Trophoblast cell (in vitro differentiated cells and primary cell): ENCODE data around the gene LDLRAD3.
A peak's percentile ranks its signal among the peaks of the same experiment; 100 is the strongest.

Experiments used
- DNase-seq, 2 donors: peaks; one replicate each; pipeline ENCODE4 v3.0.0-alpha.2; 2016
- H2AFZ ChIP-seq: 2 replicates; pipeline ENCODE4 v1.6.1; 2013; ENCODE audit warnings: low read length, moderate library complexity, mild to moderate bottlenecking; ENCODE audit not compliant: insufficient read depth, poor library complexity
- H2AK5ac ChIP-seq: 2 replicates; pipeline ENCODE4 v1.6.1; 2013; ENCODE audit warnings: mild to moderate bottlenecking, low read length
- H2BK120ac ChIP-seq: 2 replicates; pipeline ENCODE4 v1.6.1; 2013; ENCODE audit warnings: low read length, mild to moderate bottlenecking, moderate library complexity; ENCODE audit not compliant: insufficient read depth, poor library complexity
- H2BK12ac ChIP-seq: 2 replicates; pipeline ENCODE4 v1.6.1; 2013; ENCODE audit warnings: mild to moderate bottlenecking, low read length, moderate library complexity
- H2BK5ac ChIP-seq: 2 replicates; pipeline ENCODE4 v1.6.1; 2013; ENCODE audit warnings: low read length, low read depth, moderate library complexity, mild to moderate bottlenecking; ENCODE audit not compliant: poor library complexity
- H3K14ac ChIP-seq: 2 replicates; pipeline ENCODE4 v1.6.1; 2013; ENCODE audit warnings: mild to moderate bottlenecking, low read length
- H3K18ac ChIP-seq: 2 replicates; pipeline ENCODE4 v1.6.1; 2013; ENCODE audit warnings: mild to moderate bottlenecking, low read length
- H3K23ac ChIP-seq: 2 replicates; pipeline ENCODE4 v1.6.1; 2013; ENCODE audit warnings: low read length
- H3K27ac ChIP-seq: 2 replicates; pipeline ENCODE4 v1.5.1; 2013; ENCODE audit warnings: low read depth, mild to moderate bottlenecking, inconsistent platforms, low read length, moderate library complexity
- H3K27me3 ChIP-seq: 2 replicates; pipeline ENCODE4 v1.6.1; 2013; ENCODE audit warnings: inconsistent platforms, mild to moderate bottlenecking, low read length, moderate library complexity; ENCODE audit not compliant: insufficient read depth
- H3K36me3 ChIP-seq, 2 experiments: 1 replicate in 1 of 2; 2 replicates in 1 of 2; pipeline ENCODE4 v1.6.1; 2013; ENCODE audit warnings: low read length in 2 of 2, mild to moderate bottlenecking in 2 of 2, moderate library complexity in 1 of 2; ENCODE audit not compliant: insufficient read depth in 2 of 2, control insufficient read depth in 1 of 2
- H3K4ac ChIP-seq: 2 replicates; pipeline ENCODE4 v1.6.1; 2013; ENCODE audit warnings: low read depth, mild to moderate bottlenecking, low read length, moderate library complexity
- H3K4me1 ChIP-seq, 2 experiments: 1 replicate in 1 of 2; 2 replicates in 1 of 2; pipeline ENCODE4 v1.6.1; 2013; ENCODE audit warnings: low read length in 2 of 2, mild to moderate bottlenecking in 2 of 2, moderate library complexity in 1 of 2; ENCODE audit not compliant: insufficient read depth in 2 of 2, control insufficient read depth in 1 of 2
- H3K4me2 ChIP-seq: 2 replicates; pipeline ENCODE4 v1.6.1; 2013; ENCODE audit warnings: inconsistent platforms, mild to moderate bottlenecking, low read length, moderate library complexity
- H3K4me3 ChIP-seq: 2 replicates; pipeline ENCODE4 v1.5.1; 2013; ENCODE audit warnings: mild to moderate bottlenecking, low read depth, low read length, inconsistent platforms
- H3K79me1 ChIP-seq: one replicate; pipeline ENCODE4 v1.6.1; 2013; ENCODE audit warnings: low read length
- H3K79me2 ChIP-seq: 2 replicates; pipeline ENCODE4 v1.6.1; 2013; ENCODE audit warnings: low read length, mild to moderate bottlenecking; ENCODE audit not compliant: control insufficient read depth, insufficient read depth, poor library complexity
- H3K9ac ChIP-seq: 2 replicates; pipeline ENCODE4 v1.6.1; 2013; ENCODE audit warnings: mild to moderate bottlenecking, low read length
- H3K9me3 ChIP-seq: 2 replicates; pipeline ENCODE4 v1.6.1; 2013; ENCODE audit warnings: low read depth, mild to moderate bottlenecking, control low read depth, inconsistent platforms, low read length; ENCODE audit not compliant: insufficient read depth
- H4K12ac ChIP-seq: 2 replicates; pipeline ENCODE4 v1.6.1; 2013; ENCODE audit warnings: low read depth, mild to moderate bottlenecking, low read length, moderate library complexity
- H4K8ac ChIP-seq: 2 replicates; pipeline ENCODE4 v1.6.1; 2013; ENCODE audit warnings: low read depth, mild to moderate bottlenecking, low read length, moderate library complexity
- H4K91ac ChIP-seq: one replicate; pipeline ENCODE4 v1.6.1; 2013; ENCODE audit warnings: low read depth, mild to moderate bottlenecking, low read length, moderate library complexity
- WGBS: extraction: QIAGEN DNeasy Blood & Tissue Kit; methylation state at CpG from one replicate; pipeline ENCODE4 v1.1.7; 2013; ENCODE audit warnings: missing lambda C conversion rate; ENCODE audit not compliant: insufficient read length, insufficient coverage; ENCODE audit errors: extremely low coverage; 5-methylcytosine and 5-hydroxymethylcytosine counted together

LDLRAD3 gene

GRCh38 chr11:35980686-35981390, 37.0 kb downstream of the LDLRAD3 start:
- no peak overlapping the region for H3K4ac ChIP-seq
- no peak overlapping the region for H4K8ac ChIP-seq
- H3K4me2 ChIP-seq, result no peak overlapping the region
- H2BK12ac ChIP-seq, result no peak overlapping the region
- no peak overlapping the region for H3K18ac ChIP-seq
- H4K91ac ChIP-seq, result no peak overlapping the region
- no peaks in the 10 kb centered on the region for H3K9me3 ChIP-seq
- no peak overlapping the region for H2AK5ac ChIP-seq
- DNase-seq, result peak; percentile 6 to 51
- no peak overlapping the region for H3K27ac ChIP-seq
- no peak overlapping the region for H2BK5ac ChIP-seq
- no peaks in the 10 kb centered on the region for H3K36me3 ChIP-seq
- WGBS, result no CpG with 5 or more reads among the region's 9 CpGs
- no peaks in the 10 kb centered on the region for H3K79me1 ChIP-seq
- H2AFZ ChIP-seq, result no peak overlapping the region
- no peak overlapping the region for H2BK120ac ChIP-seq
- H3K23ac ChIP-seq, result no peak overlapping the region
- no peak overlapping the region for H3K4me3 ChIP-seq
- H3K9ac ChIP-seq, result no peak overlapping the region
- no peak overlapping the region for H3K14ac ChIP-seq
- peaks cover 0 to 1% of the 10 kb centered on the region in 2 experiments for H3K4me1 ChIP-seq
- H3K79me2 ChIP-seq, result no peaks in the 10 kb centered on the region
- no peaks in the 10 kb centered on the region for H3K27me3 ChIP-seq
- H4K12ac ChIP-seq, result no peak overlapping the region

DNA sequence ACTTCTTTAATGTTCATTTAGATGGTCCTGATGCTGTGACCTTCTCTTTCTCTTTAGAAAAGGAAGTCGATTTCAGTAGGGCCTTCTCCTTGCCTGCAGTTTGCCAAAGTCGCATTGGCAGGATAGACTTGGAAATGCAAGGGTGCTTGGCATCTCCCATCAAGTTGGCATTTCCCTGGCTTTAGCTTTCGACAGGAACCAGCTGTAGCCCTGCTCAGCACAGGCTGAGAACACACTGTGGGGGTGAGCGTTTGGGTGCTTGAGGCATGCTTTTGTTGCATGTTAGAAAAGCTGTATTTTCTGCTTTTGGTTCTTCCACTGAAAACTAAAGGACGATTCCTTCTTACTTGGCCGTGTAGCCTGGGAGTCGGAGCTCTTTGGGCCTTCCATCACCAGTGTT, 37.7 kb downstream of the LDLRAD3 start:
- Histone ChIP-seq H4K91ac (no peak overlapping the region), H2BK5ac (no peak overlapping the region), H3K9me3 (no peaks in the 10 kb centered on the region), H2AFZ (no peak overlapping the region), H3K4ac (no peak overlapping the region), H3K79me2 (no peaks in the 10 kb centered on the region), H4K8ac (no peak overlapping the region), H3K36me3 (no peaks in the 10 kb centered on the region), H3K4me3 (no peak overlapping the region), H4K12ac (no peak overlapping the region), H3K79me1 (no peaks in the 10 kb centered on the region), H3K9ac (no peak overlapping the region), H2BK120ac (no peak overlapping the region), H2AK5ac (no peak overlapping the region), H3K27me3 (no peaks in the 10 kb centered on the region), H3K14ac (no peak overlapping the region), H3K27ac (no peak overlapping the region), H2BK12ac (no peak overlapping the region), H3K18ac (no peak overlapping the region), H3K4me1 (peaks cover 0 to 4% of the 10 kb centered on the region in 2 experiments), H3K23ac (no peak overlapping the region), H3K4me2 (no peak overlapping the region)
- no peak for DNase-seq
- WGBS, result no CpG with 5 or more reads among the region's 7 CpGs

- whole genome bisulfite sequencing, result no CpG with 5 or more reads among the region's 8 CpGs
- Histone ChIP-seq H4K8ac (no peak overlapping the region), H3K9me3 (no peaks in the 10 kb centered on the region)
These were observed 38.2 kb downstream of the LDLRAD3 start for GRCh38 chr11:35982061-35982460.

GRCh38 chr11:35983981-35984380, 40.1 kb downstream of the LDLRAD3 start:
- H3K9me3 ChIP-seq, result no peaks in the 10 kb centered on the region
- H3K27me3 ChIP-seq, result no peaks in the 10 kb centered on the region
- no peak overlapping the region for H2AFZ ChIP-seq
- H4K8ac ChIP-seq, result no peak overlapping the region
- H4K12ac ChIP-seq, result no peak overlapping the region
- H4K91ac ChIP-seq, result no peak overlapping the region
- no peak overlapping the region for H3K4me2 ChIP-seq
- no CpG with 5 or more reads among the region's 1 CpG for WGBS
- H3K79me1 ChIP-seq, result no peaks in the 10 kb centered on the region
- no peaks in the 10 kb centered on the region for H3K79me2 ChIP-seq
- no peak overlapping the region for H3K27ac ChIP-seq
- H2AK5ac ChIP-seq, result no peak overlapping the region
- no peak overlapping the region for H3K4ac ChIP-seq
- no peak for DNase-seq
- no peak overlapping the region for H3K9ac ChIP-seq
- no peaks in the 10 kb centered on the region for H3K36me3 ChIP-seq
- no peak overlapping the region for H3K14ac ChIP-seq
- H3K18ac ChIP-seq, result no peak overlapping the region
- H3K4me1 ChIP-seq, result peaks cover 0 to 4% of the 10 kb centered on the region in 2 experiments
- no peak overlapping the region for H2BK12ac ChIP-seq
- H3K4me3 ChIP-seq, result no peak overlapping the region
- no peak overlapping the region for H2BK5ac ChIP-seq
- no peak overlapping the region for H3K23ac ChIP-seq
- no peak overlapping the region for H2BK120ac ChIP-seq

More at GRCh38 chr11:35982061-35982460, 38.2 kb downstream of the LDLRAD3 start:
- Histone ChIP-seq H4K91ac (no peak overlapping the region), H2BK5ac (no peak overlapping the region), H2BK12ac (no peak overlapping the region), H2BK120ac (no peak overlapping the region), H3K79me1 (no peaks in the 10 kb centered on the region), H3K27me3 (no peaks in the 10 kb centered on the region), H2AFZ (no peak overlapping the region), H3K4me3 (no peak overlapping the region), H3K27ac (no peak overlapping the region), H3K4ac (no peak overlapping the region), H4K12ac (no peak overlapping the region), H3K4me2 (no peak overlapping the region), H3K14ac (no peak overlapping the region), H3K9ac (no peak overlapping the region), H3K4me1 (peaks cover 0 to 5% of the 10 kb centered on the region in 2 experiments), H3K79me2 (no peaks in the 10 kb centered on the region), H3K36me3 (no peaks in the 10 kb centered on the region), H2AK5ac (no peak overlapping the region), H3K18ac (peak overlapping the region; percentile 56), H3K23ac (no peak overlapping the region)
- DNase-seq, result no peak
